Liver (tissue), 9 donors: Measurements from ENCODE around the gene HTN1. TPM values are rescaled to one million over a fixed set of nuclear protein-coding genes. Genes with fewer than 3 reads are reported as not detected.

Experiments used
- DNase-seq: peaks from one replicate; pipeline ENCODE4 v3.0.0-alpha.2; 2017; ENCODE audit warnings: low spot score
- H3K27ac ChIP-seq, 2 donors: one replicate each; pipeline ENCODE4 v1.7.0; 2013; ENCODE audit warnings: inconsistent platforms in 2 of 2, low read length in 2 of 2, control low read depth in 1 of 2, low read depth in 1 of 2, mild to moderate bottlenecking in 1 of 2
- H3K27me3 ChIP-seq, 4 donors: one replicate each; pipeline versions ENCODE4 v1.6.1 to v1.7.0; 2013; ENCODE audit warnings: low read length in 3 of 4, inconsistent platforms in 1 of 4, mild to moderate bottlenecking in 1 of 4, moderate library complexity in 1 of 4; ENCODE audit not compliant: control insufficient read depth in 4 of 4, insufficient read depth in 4 of 4
- H3K36me3 ChIP-seq, 4 donors: one replicate each; pipeline versions ENCODE4 v1.6.1 to v1.7.0; 2013; ENCODE audit warnings: low read length in 3 of 4, mild to moderate bottlenecking in 3 of 4, low read depth in 1 of 4, moderate library complexity in 1 of 4; ENCODE audit not compliant: control insufficient read depth in 4 of 4, insufficient read depth in 3 of 4
- H3K4me1 ChIP-seq, 4 donors: one replicate each; pipeline versions ENCODE4 v1.6.1 to v1.7.0; 2013; ENCODE audit warnings: low read length in 3 of 4, mild to moderate bottlenecking in 3 of 4, moderate library complexity in 1 of 4; ENCODE audit not compliant: control insufficient read depth in 4 of 4, insufficient read depth in 4 of 4
- H3K4me3 ChIP-seq, 3 donors: one replicate each; pipeline versions ENCODE4 v1.6.1 to v1.7.0; 2013; ENCODE audit warnings: low read length in 3 of 3, control low read depth in 1 of 3, low read depth in 1 of 3, mild to moderate bottlenecking in 1 of 3
- H3K9ac ChIP-seq, 2 donors: one replicate each; pipeline ENCODE4 v1.7.0; 2013; ENCODE audit warnings: low read length in 2 of 2, mild to moderate bottlenecking in 2 of 2, moderate library complexity in 2 of 2, control low read depth in 1 of 2, low read depth in 1 of 2
- H3K9me3 ChIP-seq, 4 donors: one replicate each; pipeline versions ENCODE4 v1.6.1 to v1.7.0; 2013; ENCODE audit warnings: low read length in 3 of 4; ENCODE audit not compliant: control insufficient read depth in 4 of 4
- EGR1 ChIP-seq, 2 donors: IDR thresholded peaks; 2 replicates each; pipeline ENCODE4 v1.6.1; 2016 to 2018; ENCODE audit warnings: antibody characterized with exemption in 2 of 2, low read depth in 2 of 2
- FOXA2 ChIP-seq: IDR thresholded peaks from 2 replicates; pipeline ENCODE4 v1.6.1; 2016; ENCODE audit warnings: antibody characterized with exemption
- HNF4A ChIP-seq, 2 donors: conservative IDR thresholded peaks; 2 replicates each; pipeline ENCODE4 v1.6.1; 2016; ENCODE audit warnings: antibody characterized with exemption in 2 of 2, mild to moderate bottlenecking in 2 of 2
- HNF4G ChIP-seq: IDR thresholded peaks from 2 replicates; pipeline ENCODE4 v1.6.1; 2016; ENCODE audit warnings: antibody characterized with exemption
- JUND ChIP-seq, 2 donors: IDR thresholded peaks; 2 replicates each; pipeline ENCODE4 v1.6.1; 2016; ENCODE audit warnings: antibody characterized with exemption in 2 of 2
- NR2F2 ChIP-seq: IDR thresholded peaks from 2 replicates; pipeline ENCODE4 v1.6.1; 2016; ENCODE audit warnings: antibody characterized with exemption
- RXRA ChIP-seq, 2 donors: IDR thresholded peaks; 2 replicates each; pipeline ENCODE4 v1.6.1; 2017 to 2018; ENCODE audit warnings: antibody characterized with exemption in 2 of 2, mild to moderate bottlenecking in 1 of 2
- SP1 ChIP-seq: IDR thresholded peaks from 2 replicates; pipeline ENCODE4 v1.6.1; 2018; ENCODE audit warnings: antibody characterized with exemption, mild to moderate bottlenecking
- YY1 ChIP-seq: IDR thresholded peaks from 2 replicates; pipeline ENCODE4 v1.6.1; 2016; ENCODE audit warnings: antibody characterized with exemption, mild to moderate bottlenecking
- WGBS: extraction: QIAGEN DNeasy Blood & Tissue Kit; methylation state at CpG from one replicate; pipeline ENCODE4 v1.1.7; 2013; 5-methylcytosine and 5-hydroxymethylcytosine counted together
- polyA plus RNA-seq, 2 donors: library from polyadenylated mRNA; stranded (reverse) in 1 of 2; unstranded in 1 of 2; fragments of 200-250 nt in 1 of 2; fragments of >200 nt in 1 of 2; fragmentation: Nextera tagmentation in 1 of 2; extraction: Ambion mirVana in 1 of 2; gene quantifications; one replicate each; pipeline versions ENCODE4 v1.2.1 to v1.2.3, GENCODE V29; 2013 to 2015
- total RNA-seq, 2 donors: library from RNA; depleted of rRNA; stranded (reverse); fragments of >200 nt; gene quantifications; one replicate each; pipeline ENCODE4 v1.2.3, GENCODE V29; 2014
- TF ChIP-seq, protein P1 (sequence below): IDR thresholded peaks from 2 replicates; pipeline ENCODE4 v1.6.1; 2016; ENCODE audit warnings: antibody characterized with exemption
- TF ChIP-seq, protein P2 (sequence below): IDR thresholded peaks from 2 replicates; pipeline ENCODE4 v1.6.1; 2016; ENCODE audit warnings: antibody characterized with exemption
- TF ChIP-seq, protein P3 (sequence below): fragments of 150-350 bp; IDR thresholded peaks from 2 replicates; pipeline ENCODE4 v1.5.1; 2017; ENCODE audit warnings: improper control_type of control experiment, low read depth, low read length; ENCODE audit not compliant: missing input control
- donor health status: healthy.
- donor health status: healthy.
- donor health status: healthy.
- donor health status: healthy.
- donor health status: healthy.

HTN1 gene
- total and polyA plus RNA-seq, 4 donors: not detected

DNA sequence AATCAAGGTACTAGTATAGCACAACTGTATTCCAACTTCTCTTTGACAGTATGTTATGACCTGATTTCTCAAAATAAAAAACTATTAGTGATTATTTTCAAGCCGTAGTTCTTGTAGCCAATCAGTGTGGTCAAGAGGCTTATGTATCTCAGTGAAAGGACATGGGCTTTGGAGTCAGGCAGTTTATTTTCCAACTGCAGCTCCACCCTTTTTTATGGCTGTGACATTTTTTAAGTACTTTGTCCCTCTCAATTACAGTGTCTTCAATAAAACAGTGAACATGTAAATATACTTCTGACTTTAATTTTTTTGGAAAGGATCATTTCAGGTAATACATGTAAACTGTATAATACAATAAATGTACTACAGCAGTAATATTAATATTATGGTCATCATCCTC, 30.0 kb downstream of the HTN1 start:
- Histone ChIP-seq H3K9ac (no peak overlapping the region), H3K36me3 (no peaks in the 10 kb centered on the region), H3K27ac (no peak overlapping the region), H3K4me1 (no peaks in the 10 kb centered on the region), H3K4me3 (no peak overlapping the region), H3K27me3 (no peaks in the 10 kb centered on the region), H3K9me3 (no peaks in the 10 kb centered on the region)
- WGBS: 81% methylated on average over 1 of the region's 1 CpG
- DNase-seq: no peak
- TF ChIP-seq JUND (IDR thresholded peaks at IDR 0.05): no peak
- TF ChIP-seq, protein P1, sequence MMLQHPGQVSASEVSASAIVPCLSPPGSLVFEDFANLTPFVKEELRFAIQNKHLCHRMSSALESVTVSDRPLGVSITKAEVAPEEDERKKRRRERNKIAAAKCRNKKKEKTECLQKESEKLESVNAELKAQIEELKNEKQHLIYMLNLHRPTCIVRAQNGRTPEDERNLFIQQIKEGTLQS: no peak
- TF ChIP-seq EGR1 (IDR thresholded peaks at IDR 0.05; ENCODE audit: low read depth in 2 of 2): no peak
- no peak for TF ChIP-seq HNF4A (conservative IDR thresholded peaks at IDR 0.05)
- TF ChIP-seq FOXA2: no peak
- no peak for TF ChIP-seq HNF4G
- TF ChIP-seq, protein P2, sequence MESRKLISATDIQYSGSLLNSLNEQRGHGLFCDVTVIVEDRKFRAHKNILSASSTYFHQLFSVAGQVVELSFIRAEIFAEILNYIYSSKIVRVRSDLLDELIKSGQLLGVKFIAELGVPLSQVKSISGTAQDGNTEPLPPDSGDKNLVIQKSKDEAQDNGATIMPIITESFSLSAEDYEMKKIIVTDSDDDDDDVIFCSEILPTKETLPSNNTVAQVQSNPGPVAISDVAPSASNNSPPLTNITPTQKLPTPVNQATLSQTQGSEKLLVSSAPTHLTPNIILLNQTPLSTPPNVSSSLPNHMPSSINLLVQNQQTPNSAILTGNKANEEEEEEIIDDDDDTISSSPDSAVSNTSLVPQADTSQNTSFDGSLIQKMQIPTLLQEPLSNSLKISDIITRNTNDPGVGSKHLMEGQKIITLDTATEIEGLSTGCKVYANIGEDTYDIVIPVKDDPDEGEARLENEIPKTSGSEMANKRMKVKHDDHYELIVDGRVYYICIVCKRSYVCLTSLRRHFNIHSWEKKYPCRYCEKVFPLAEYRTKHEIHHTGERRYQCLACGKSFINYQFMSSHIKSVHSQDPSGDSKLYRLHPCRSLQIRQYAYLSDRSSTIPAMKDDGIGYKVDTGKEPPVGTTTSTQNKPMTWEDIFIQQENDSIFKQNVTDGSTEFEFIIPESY: no peak
- TF ChIP-seq SP1: no peak
- no peak for TF ChIP-seq YY1
- TF ChIP-seq NR2F2: no peak
- TF ChIP-seq RXRA (IDR thresholded peaks at IDR 0.05): no peak

DNA sequence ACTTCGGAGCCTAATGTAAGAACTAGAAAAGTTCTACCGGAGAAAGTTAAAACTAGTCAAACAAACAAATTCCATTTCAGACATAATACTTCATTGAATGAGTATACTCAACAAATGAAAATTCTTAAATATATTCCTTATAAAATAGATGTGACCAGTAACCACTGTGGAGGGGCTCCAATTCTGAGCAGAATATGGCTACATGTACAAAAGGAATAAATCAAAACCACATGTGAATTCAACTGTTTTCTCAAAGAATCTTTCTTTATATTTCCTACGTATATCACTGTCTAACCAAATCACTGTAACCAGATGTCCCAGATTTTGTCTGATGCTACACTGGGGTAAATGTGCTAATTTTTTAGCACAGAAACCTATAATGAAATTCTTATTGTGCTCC, 49.0 kb downstream of the HTN1 start:
- Histone ChIP-seq H3K4me3 (no peak overlapping the region), H3K36me3 (no peaks in the 10 kb centered on the region), H3K27ac (no peak overlapping the region), H3K9me3 (no peaks in the 10 kb centered on the region), H3K27me3 (no peaks in the 10 kb centered on the region), H3K4me1 (no peaks in the 10 kb centered on the region), H3K9ac (no peak overlapping the region)
- TF ChIP-seq SP1 (no peak), JUND (IDR thresholded peaks at IDR 0.05) (no peak), HNF4G (no peak), HNF4A (conservative IDR thresholded peaks at IDR 0.05) (no peak)
- TF ChIP-seq, protein P3, sequence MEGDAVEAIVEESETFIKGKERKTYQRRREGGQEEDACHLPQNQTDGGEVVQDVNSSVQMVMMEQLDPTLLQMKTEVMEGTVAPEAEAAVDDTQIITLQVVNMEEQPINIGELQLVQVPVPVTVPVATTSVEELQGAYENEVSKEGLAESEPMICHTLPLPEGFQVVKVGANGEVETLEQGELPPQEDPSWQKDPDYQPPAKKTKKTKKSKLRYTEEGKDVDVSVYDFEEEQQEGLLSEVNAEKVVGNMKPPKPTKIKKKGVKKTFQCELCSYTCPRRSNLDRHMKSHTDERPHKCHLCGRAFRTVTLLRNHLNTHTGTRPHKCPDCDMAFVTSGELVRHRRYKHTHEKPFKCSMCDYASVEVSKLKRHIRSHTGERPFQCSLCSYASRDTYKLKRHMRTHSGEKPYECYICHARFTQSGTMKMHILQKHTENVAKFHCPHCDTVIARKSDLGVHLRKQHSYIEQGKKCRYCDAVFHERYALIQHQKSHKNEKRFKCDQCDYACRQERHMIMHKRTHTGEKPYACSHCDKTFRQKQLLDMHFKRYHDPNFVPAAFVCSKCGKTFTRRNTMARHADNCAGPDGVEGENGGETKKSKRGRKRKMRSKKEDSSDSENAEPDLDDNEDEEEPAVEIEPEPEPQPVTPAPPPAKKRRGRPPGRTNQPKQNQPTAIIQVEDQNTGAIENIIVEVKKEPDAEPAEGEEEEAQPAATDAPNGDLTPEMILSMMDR: no peak
- 93% methylated on average over 3 of the region's 3 CpGs for WGBS
- DNase-seq: no peak

Other genes starting within 250 kb of the HTN1 start
- gene SULT1E1, start 190.3 kb upstream of the HTN1 start, total RNA-seq: 10 to 100 TPM; 14.7 to 63.0 TPM
- 10 to 100 TPM in 1 of 2 donors, 1 to 10 TPM in 1; 1.8 to 26.0 TPM for gene SULT1E1, start 190.3 kb upstream of the HTN1 start, polyA plus RNA-seq
- not detected for gene CSN1S1, start 119.4 kb upstream of the HTN1 start, total RNA-seq
- not detected for gene CSN1S1, start 119.4 kb upstream of the HTN1 start, polyA plus RNA-seq
- not detected for gene CSN2, start 84.7 kb upstream of the HTN1 start, total RNA-seq
- not detected for gene CSN2, start 84.7 kb upstream of the HTN1 start, polyA plus RNA-seq
- not detected for gene STATH, start 54.5 kb upstream of the HTN1 start, total RNA-seq
- gene STATH, start 54.5 kb upstream of the HTN1 start, polyA plus RNA-seq: not detected
- gene HTN3, start 22.0 kb upstream of the HTN1 start, total RNA-seq: not detected
- not detected for gene HTN3, start 22.0 kb upstream of the HTN1 start, polyA plus RNA-seq
- gene PRR27, start 103.8 kb downstream of the HTN1 start, total RNA-seq: not detected
- not detected for gene PRR27, start 103.8 kb downstream of the HTN1 start, polyA plus RNA-seq
- gene ODAM, start 145.3 kb downstream of the HTN1 start, total RNA-seq: under 1 TPM; 0.25 to 0.28 TPM
- not detected for gene ODAM, start 145.3 kb downstream of the HTN1 start, polyA plus RNA-seq
- gene FDCSP, start 175.7 kb downstream of the HTN1 start, total RNA-seq: not detected
- not detected for gene FDCSP, start 175.7 kb downstream of the HTN1 start, polyA plus RNA-seq
- gene CSN3, start 192.2 kb downstream of the HTN1 start, total RNA-seq: not detected
- not detected for gene CSN3, start 192.2 kb downstream of the HTN1 start, polyA plus RNA-seq